ENCODE measurements around the gene TCF7L2. TPM values are rescaled to one million over a fixed set of nuclear protein-coding genes. Genes with fewer than 3 reads are reported as not detected.

TCF7L2 gene
- total and polyA plus RNA-seq, 4 donors, result 14.0 to 57.8 (median 34.8) TPM

- intact Hi-C loops (cut with DNase I), result no loop called here
- no peaks in the 10 kb centered on the region for H3K36me3 ChIP-seq (ENCODE audit: control insufficient read depth in 1 of 2, insufficient read depth in 2 of 2, low read length in 1 of 2)
- DNase-seq (no peak), ATAC-seq (ENCODE audit: low FRiP score) (no peak)
- H3K4me3 ChIP-seq (ENCODE audit: low read length in 2 of 2), result no peak overlapping the region
- WGBS, 2 donors, result 85 to 88% methylated on average over 4 of the region's 4 CpGs
- H3K27ac ChIP-seq (ENCODE audit: low read depth in 1 of 2, low read length in 2 of 2), result no peak overlapping the region
- H3K4me1 ChIP-seq (ENCODE audit: control insufficient read depth in 1 of 2, insufficient read depth in 2 of 2, low read length in 2 of 2), result peaks cover 5 to 6% of the 10 kb centered on the region in 2 donors
- H3K27me3 ChIP-seq (ENCODE audit: control insufficient read depth in 1 of 2, insufficient read depth in 2 of 2, low read length in 1 of 2), result no peaks in the 10 kb centered on the region
- H3K9me3 ChIP-seq (ENCODE audit: control insufficient read depth, low read length), result no peaks in the 10 kb centered on the region
Observed at GRCh38 chr10:113015201-113015600, 65.2 kb downstream of the TCF7L2 start.

- Histone ChIP-seq H3K36me3 (ENCODE audit: control insufficient read depth in 1 of 2, insufficient read depth in 2 of 2, low read length in 1 of 2) (no peaks in the 10 kb centered on the region), H3K4me1 (ENCODE audit: control insufficient read depth in 1 of 2, insufficient read depth in 2 of 2, low read length in 2 of 2) (peaks cover 12 to 15% of the 10 kb centered on the region in 2 donors), H3K4me3 (ENCODE audit: low read length in 2 of 2) (no peak overlapping the region), H3K9me3 (ENCODE audit: control insufficient read depth, low read length) (no peaks in the 10 kb centered on the region), H3K27me3 (ENCODE audit: control insufficient read depth in 1 of 2, insufficient read depth in 2 of 2, low read length in 1 of 2) (no peaks in the 10 kb centered on the region), H3K27ac (ENCODE audit: low read depth in 1 of 2, low read length in 2 of 2) (no peak overlapping the region)
- WGBS, 2 donors, result 49% methylated on average over 5 of the region's 5 CpGs
- intact Hi-C loops (cut with DNase I), result no loop called here
- DNase-seq (no peak), ATAC-seq (ENCODE audit: low FRiP score) (no peak)
Observed at GRCh38 chr10:113017376-113017775, 67.3 kb downstream of the TCF7L2 start.

- intact Hi-C loops (cut with DNase I), result no loop called here
- 93 to 96% methylated on average over 3 of the region's 3 CpGs for WGBS, 2 donors
- no peak for DNase-seq
- Histone ChIP-seq H3K27ac (ENCODE audit: low read depth in 1 of 2, low read length in 2 of 2) (no peak overlapping the region), H3K4me1 (ENCODE audit: control insufficient read depth in 1 of 2, insufficient read depth in 2 of 2, low read length in 2 of 2) (peaks cover 12 to 15% of the 10 kb centered on the region in 2 donors), H3K4me3 (ENCODE audit: low read length in 2 of 2) (no peak overlapping the region), H3K36me3 (ENCODE audit: control insufficient read depth in 1 of 2, insufficient read depth in 2 of 2, low read length in 1 of 2) (no peaks in the 10 kb centered on the region), H3K9me3 (ENCODE audit: control insufficient read depth, low read length) (no peaks in the 10 kb centered on the region), H3K27me3 (ENCODE audit: control insufficient read depth in 1 of 2, insufficient read depth in 2 of 2, low read length in 1 of 2) (no peaks in the 10 kb centered on the region)
- ATAC-seq (ENCODE audit: low FRiP score), result no peak
Observed at GRCh38 chr10:113018034-113018433, 68.0 kb downstream of the TCF7L2 start.

GRCh38 chr10:113019096-113019495, 69.0 kb downstream of the TCF7L2 start:
- no peak for DNase-seq
- ATAC-seq (ENCODE audit: low FRiP score), result no peak
- Histone ChIP-seq H3K4me1 (ENCODE audit: control insufficient read depth in 1 of 2, insufficient read depth in 2 of 2, low read length in 2 of 2) (peaks cover 12 to 15% of the 10 kb centered on the region in 2 donors), H3K9me3 (ENCODE audit: control insufficient read depth, low read length) (no peaks in the 10 kb centered on the region), H3K27me3 (ENCODE audit: control insufficient read depth in 1 of 2, insufficient read depth in 2 of 2, low read length in 1 of 2) (no peaks in the 10 kb centered on the region), H3K27ac (ENCODE audit: low read depth in 1 of 2, low read length in 2 of 2) (no peak overlapping the region), H3K4me3 (ENCODE audit: low read length in 2 of 2) (no peak overlapping the region), H3K36me3 (ENCODE audit: control insufficient read depth in 1 of 2, insufficient read depth in 2 of 2, low read length in 1 of 2) (no peaks in the 10 kb centered on the region)
- WGBS, 2 donors, result 81 to 82% methylated on average over 8 of the region's 8 CpGs
- intact Hi-C loops (cut with DNase I), result no loop called here

- Histone ChIP-seq H3K36me3 (ENCODE audit: control insufficient read depth in 1 of 2, insufficient read depth in 2 of 2, low read length in 1 of 2) (no peaks in the 10 kb centered on the region), H3K9me3 (ENCODE audit: control insufficient read depth, low read length) (no peaks in the 10 kb centered on the region), H3K27ac (ENCODE audit: low read depth in 1 of 2, low read length in 2 of 2) (peak overlapping the region in 1 of 2 donors; percentile 14), H3K4me1 (ENCODE audit: control insufficient read depth in 1 of 2, insufficient read depth in 2 of 2, low read length in 2 of 2) (peaks cover 12 to 15% of the 10 kb centered on the region in 2 donors), H3K27me3 (ENCODE audit: control insufficient read depth in 1 of 2, insufficient read depth in 2 of 2, low read length in 1 of 2) (no peaks in the 10 kb centered on the region), H3K4me3 (ENCODE audit: low read length in 2 of 2) (no peak overlapping the region)
- ATAC-seq (ENCODE audit: low FRiP score) (no peak), DNase-seq (no peak)
- intact Hi-C loops (cut with DNase I), result loop anchor here in 1 of 2 donors (5.0 kb wide), 2 partner anchors 42 to 68 kb away; partner anchors contain the start of gene TCF7L2
- 74 to 75% methylated on average over 12 of the region's 12 CpGs for WGBS, 2 donors
Observed at GRCh38 chr10:113019692-113020474, 69.8 kb downstream of the TCF7L2 start.

- intact Hi-C loops (cut with DNase I), result loop anchor here in 1 of 2 donors (5.0 kb wide), 2 partner anchors 42 to 68 kb away; partner anchors contain the start of gene TCF7L2
- Histone ChIP-seq H3K27ac (ENCODE audit: low read depth in 1 of 2, low read length in 2 of 2) (peak overlapping the region in 1 of 2 donors; percentile 14), H3K4me1 (ENCODE audit: control insufficient read depth in 1 of 2, insufficient read depth in 2 of 2, low read length in 2 of 2) (peaks cover 12 to 15% of the 10 kb centered on the region in 2 donors), H3K36me3 (ENCODE audit: control insufficient read depth in 1 of 2, insufficient read depth in 2 of 2, low read length in 1 of 2) (no peaks in the 10 kb centered on the region), H3K27me3 (ENCODE audit: control insufficient read depth in 1 of 2, insufficient read depth in 2 of 2, low read length in 1 of 2) (no peaks in the 10 kb centered on the region), H3K4me3 (ENCODE audit: low read length in 2 of 2) (no peak overlapping the region), H3K9me3 (ENCODE audit: control insufficient read depth, low read length) (no peaks in the 10 kb centered on the region)
- no peak for DNase-seq
- WGBS, 2 donors, result 14 to 18% methylated on average over 2 of the region's 2 CpGs
- no peak for ATAC-seq (ENCODE audit: low FRiP score)
Observed at GRCh38 chr10:113020475-113020753, 70.4 kb downstream of the TCF7L2 start.

GRCh38 chr10:113020838-113021237, 70.8 kb downstream of the TCF7L2 start:
- Histone ChIP-seq H3K9me3 (ENCODE audit: control insufficient read depth, low read length) (no peaks in the 10 kb centered on the region), H3K27me3 (ENCODE audit: control insufficient read depth in 1 of 2, insufficient read depth in 2 of 2, low read length in 1 of 2) (no peaks in the 10 kb centered on the region), H3K4me1 (ENCODE audit: control insufficient read depth in 1 of 2, insufficient read depth in 2 of 2, low read length in 2 of 2) (peaks cover 12 to 15% of the 10 kb centered on the region in 2 donors), H3K4me3 (ENCODE audit: low read length in 2 of 2) (no peak overlapping the region), H3K36me3 (ENCODE audit: control insufficient read depth in 1 of 2, insufficient read depth in 2 of 2, low read length in 1 of 2) (no peaks in the 10 kb centered on the region), H3K27ac (ENCODE audit: low read depth in 1 of 2, low read length in 2 of 2) (peak overlapping the region in 1 of 2 donors; percentile 47)
- ATAC-seq (ENCODE audit: low FRiP score) (peak; percentile 26), DNase-seq (no peak)
- WGBS, 2 donors, result 32 to 36% methylated on average over 7 of the region's 7 CpGs
- intact Hi-C loops (cut with DNase I), result loop anchor here in 1 of 2 donors (5.0 kb wide), 2 partner anchors 41 to 69 kb away; partner anchors contain the start of gene TCF7L2

- Histone ChIP-seq H3K36me3 (ENCODE audit: control insufficient read depth in 1 of 2, insufficient read depth in 2 of 2, low read length in 1 of 2) (no peaks in the 10 kb centered on the region), H3K4me1 (ENCODE audit: control insufficient read depth in 1 of 2, insufficient read depth in 2 of 2, low read length in 2 of 2) (peaks cover 14 to 15% of the 10 kb centered on the region in 2 donors), H3K27ac (ENCODE audit: low read depth in 1 of 2, low read length in 2 of 2) (peak overlapping the region in 1 of 2 donors; percentile 47), H3K27me3 (ENCODE audit: control insufficient read depth in 1 of 2, insufficient read depth in 2 of 2, low read length in 1 of 2) (no peaks in the 10 kb centered on the region), H3K9me3 (ENCODE audit: control insufficient read depth, low read length) (no peaks in the 10 kb centered on the region), H3K4me3 (ENCODE audit: low read length in 2 of 2) (no peak overlapping the region)
- 4 to 9% methylated on average over 9 of the region's 9 CpGs for WGBS, 2 donors
- DNase-seq (peak in 1 of 2 donors; percentile 68), ATAC-seq (ENCODE audit: low FRiP score) (peak; percentile 65)
- intact Hi-C loops (cut with DNase I), result loop anchor here in 1 of 2 donors (5.0 kb wide), 2 partner anchors 41 to 69 kb away; partner anchors contain the start of gene TCF7L2
Observed at GRCh38 chr10:113021268-113022040, 71.4 kb downstream of the TCF7L2 start.
